Motor neuron (in vitro differentiated cells): ENCODE measurements around the gene RBMS3. TPM values are rescaled to one million over a fixed set of nuclear protein-coding genes. Genes with fewer than 3 reads are reported as not detected.
A peak's percentile ranks its signal among the peaks of the same experiment; 100 is the strongest.
"Not testable (repeated sequence)": the region's sequence is repeated elsewhere in the genome, so short reads cannot be mapped to it uniquely, and the experiment has no call there.

ENCODE experiments used
- ATAC-seq, 8 experiments: fragments of 200-7000 bp; cut with Tn5 transposase; replicated peaks in 6 of 8; 2 replicates each; pipeline ENCODE4 v1.8.0; 2021; ENCODE audit warnings: mild to moderate bottlenecking in 8 of 8, moderate library complexity in 8 of 8
- H3K27ac ChIP-seq, 2 donors: fragments of 250-450 bp; sonication (Bioruptor Pico); 2 replicates each; pipeline ENCODE4 v1.9.0; 2021; ENCODE audit warnings: antibody characterized with exemption in 2 of 2, mild to moderate bottlenecking in 2 of 2, moderate library complexity in 1 of 2
- H3K4me1 ChIP-seq, 2 donors: fragments of 250-450 bp; sonication (Bioruptor Pico); replicated peaks in 1 of 2; 2 replicates each; pipeline ENCODE4 v1.6.1; 2021; ENCODE audit warnings: antibody characterized with exemption in 2 of 2, mild to moderate bottlenecking in 2 of 2, moderate library complexity in 1 of 2
- H3K4me3 ChIP-seq, 5 donors: fragments of 250-450 bp; sonication (Bioruptor Pico); 2 replicates each; pipeline ENCODE4 v1.9.0; 2021; ENCODE audit warnings: antibody characterized with exemption in 5 of 5, mild to moderate bottlenecking in 5 of 5, moderate library complexity in 4 of 5
- WGBS, 10 experiments: fragments of 450-650 bp; shearing (Covaris generic); methylation state at CpG; one replicate each; pipeline ENCODE4 v1.0.0; 2022; 5-methylcytosine and 5-hydroxymethylcytosine counted together
- in situ Hi-C, 9 experiments: fragments of 400-800 bp; cut with MboI; loops; one replicate each; pipeline ENCODE4 v1.15.0; 2021; ENCODE audit warnings: low sequenced_read_pairs in 9 of 9, low pct_unique_long_range_greater_than_20kb in 2 of 9; ENCODE audit not compliant: unreplicated experiment in 9 of 9
- total RNA-seq, 8 experiments: library from RNA; unstranded; fragments of 300-600 nt; gene quantifications; 2 replicates each; pipeline versions ENCODE4 v1.2.3 to v1.2.4, GENCODE V29; 2022

Gene RBMS3
- total RNA-seq, 8 experiments from 2014 or later, result 11.0 to 63.7 (median 16.7) TPM

GRCh38 chr3:29644956-29645636 lies 364.2 kb downstream of the RBMS3 start:
- WGBS, 10 experiments, result 35 to 100% (median 68%) methylated on average over 1 to 3 of the region's 3 CpGs
- H3K27ac ChIP-seq, result no peak overlapping the region
- ATAC-seq, result peak in 2 of 8 experiments; percentile 19 to 43
- in situ Hi-C loops, result no loop called here
- H3K4me3 ChIP-seq, result no peak overlapping the region
- peaks cover 0 to 15% of the 10 kb centered on the region in 2 donors for H3K4me1 ChIP-seq

DNA sequence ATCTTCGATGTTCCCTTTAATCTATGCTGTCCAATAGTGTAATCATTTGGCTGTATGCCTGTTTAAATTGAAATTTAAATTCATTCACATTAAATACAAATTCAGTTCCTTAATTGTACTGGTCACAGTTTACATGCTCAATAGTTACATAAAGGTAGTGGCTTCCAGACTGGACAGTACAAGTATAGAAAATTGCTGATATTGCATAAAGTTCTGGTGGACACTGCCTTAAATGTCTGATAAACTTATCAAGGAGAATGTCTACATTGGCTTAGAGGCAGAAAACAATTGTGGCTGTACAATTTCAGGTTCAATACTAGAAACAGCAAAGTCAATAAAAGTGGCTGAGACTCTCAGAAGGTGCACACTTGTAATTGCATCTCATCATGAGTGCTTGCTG lies 365.2 kb downstream of the RBMS3 start:
- 57 to 100% (median 100%) methylated on average over 1 of the region's 1 CpG; no CpG with 5 or more reads in 3 of the 10 experiments for WGBS, 10 experiments
- in situ Hi-C loops, result no loop called here
- ATAC-seq, result no peak

DNA sequence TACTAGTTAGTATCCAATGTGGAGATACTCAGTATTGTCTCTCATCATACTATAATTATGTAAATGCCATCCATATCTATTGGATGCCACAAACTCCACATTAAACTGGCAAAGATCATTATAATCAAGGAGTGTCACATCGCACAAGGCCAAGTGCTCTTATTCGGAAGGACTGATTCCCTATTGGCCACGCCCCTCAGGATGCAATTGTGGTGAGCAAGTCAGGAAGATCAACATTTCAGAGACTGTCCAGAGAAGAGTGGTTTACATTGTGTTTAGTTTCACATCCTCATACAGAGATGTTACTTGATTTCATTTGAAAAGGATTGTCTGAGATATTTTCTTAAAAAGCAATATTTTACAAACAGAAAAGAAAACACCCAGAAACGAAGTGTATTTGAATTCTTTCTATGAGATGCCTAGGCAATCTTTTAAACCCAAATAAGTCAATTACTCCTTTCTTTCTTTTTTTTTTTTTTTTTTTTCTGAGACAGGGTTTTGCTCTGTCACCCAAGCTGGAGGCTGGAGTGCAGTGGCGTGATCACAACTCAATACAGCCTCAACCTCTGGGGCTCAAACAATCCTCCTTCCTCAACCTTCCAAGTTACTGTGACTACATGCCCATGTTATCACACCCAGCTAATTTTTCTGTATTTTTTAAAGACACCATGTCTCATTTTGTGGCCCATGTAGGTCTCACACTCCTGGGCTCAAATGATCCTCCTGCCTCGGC lies 369.1 kb downstream of the RBMS3 start:
- no peak for ATAC-seq

More for the DNA sequence above, 365.2 kb downstream of the RBMS3 start:
- Histone ChIP-seq H3K4me1 (peaks cover 0 to 14% of the 10 kb centered on the region in 2 donors), H3K27ac (no peak overlapping the region), H3K4me3 (no peak overlapping the region)

DNA sequence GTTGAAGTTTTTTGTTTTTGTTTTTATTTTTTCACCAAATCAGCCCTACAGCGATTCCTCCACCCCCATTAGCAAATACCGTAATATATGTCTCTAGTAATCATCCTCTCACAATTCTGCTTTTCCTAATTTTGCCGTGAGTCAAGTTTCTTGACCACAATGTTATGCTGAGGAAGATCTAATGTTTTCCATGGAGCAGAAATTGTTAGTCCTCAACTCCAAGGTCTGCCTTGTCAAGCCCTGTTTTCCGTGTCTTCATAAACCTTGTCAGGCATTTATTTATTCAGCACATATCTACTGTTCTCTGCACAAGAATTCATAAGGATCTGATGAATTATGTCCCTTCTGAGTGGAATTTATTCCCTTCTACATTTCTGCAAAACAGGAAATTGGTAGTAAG lies 372.8 kb downstream of the RBMS3 start:
- Histone ChIP-seq H3K4me3 (no peak overlapping the region), H3K27ac (no peak overlapping the region), H3K4me1 (peaks cover 11% of the 10 kb centered on the region in 2 donors)
- no peak for ATAC-seq
- in situ Hi-C loops, result no loop called here
- 0 to 97% (median 93%) methylated on average over 1 to 4 of the region's 4 CpGs for WGBS, 10 experiments

More for the DNA sequence above, 369.1 kb downstream of the RBMS3 start:
- peaks cover 3 to 4% of the 10 kb centered on the region in 2 donors for H3K4me1 ChIP-seq
- H3K4me3 ChIP-seq, result no peak overlapping the region
- WGBS, 10 experiments, result 63 to 98% (median 86%) methylated on average over 2 to 6 of the region's 6 CpGs
- in situ Hi-C loops, result no loop called here
- H3K27ac ChIP-seq, result no peak overlapping the region

DNA sequence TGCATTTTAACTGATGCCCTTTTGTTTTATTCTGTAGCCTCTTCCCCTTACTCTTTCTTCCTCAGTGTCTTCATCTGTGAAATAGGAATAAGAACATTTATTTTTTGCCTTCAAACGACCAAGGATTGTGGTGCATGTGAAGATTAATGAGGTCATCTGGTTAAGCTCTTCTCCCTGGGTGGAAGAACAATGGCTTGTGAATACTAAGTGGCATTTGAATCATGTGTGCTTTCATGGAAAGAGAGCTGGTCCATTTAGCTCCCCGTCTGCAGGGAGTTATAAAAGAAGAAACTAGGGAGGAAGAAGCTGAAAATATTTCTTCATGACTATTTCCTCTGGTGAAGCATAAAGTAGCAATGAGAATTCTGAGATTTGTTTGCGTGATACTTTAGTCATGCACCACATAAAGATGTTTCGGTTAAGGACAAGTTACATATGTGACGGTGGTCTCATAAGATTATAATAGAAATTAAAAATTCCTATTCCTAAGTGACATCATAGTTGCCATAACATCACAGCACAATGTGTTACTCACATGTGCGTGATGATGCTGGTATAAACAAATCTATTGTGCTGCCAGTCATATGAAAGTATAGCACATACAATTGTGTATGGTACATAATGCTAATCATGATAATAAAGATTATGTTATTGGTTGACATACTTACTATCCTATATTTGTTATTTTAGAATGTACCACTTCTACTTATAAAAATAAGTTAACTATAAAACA lies 374.3 kb downstream of the RBMS3 start:
- Histone ChIP-seq H3K27ac (peak overlapping the region in 1 of 2 donors; percentile 20), H3K4me3 (no peak overlapping the region), H3K4me1 (peaks cover 11% of the 10 kb centered on the region in 2 donors)
- ATAC-seq, result peak in 5 of 8 experiments; percentile 82 to 96 (median 85)
- in situ Hi-C loops, result no loop called here
- WGBS, 10 experiments, result 42 to 93% (median 64%) methylated on average over 2 to 6 of the region's 6 CpGs

GRCh38 chr3:29665688-29666087 lies 384.8 kb downstream of the RBMS3 start:
- Histone ChIP-seq H3K4me1 (no peaks in the 10 kb centered on the region), H3K4me3 (no peak overlapping the region), H3K27ac (no peak overlapping the region)
- in situ Hi-C loops, result no loop called here
- WGBS, 10 experiments, result 67 to 100% (median 91%) methylated on average over 1 to 3 of the region's 3 CpGs; no CpG with 5 or more reads in 2 of the 10 experiments
- ATAC-seq, result no peak

DNA sequence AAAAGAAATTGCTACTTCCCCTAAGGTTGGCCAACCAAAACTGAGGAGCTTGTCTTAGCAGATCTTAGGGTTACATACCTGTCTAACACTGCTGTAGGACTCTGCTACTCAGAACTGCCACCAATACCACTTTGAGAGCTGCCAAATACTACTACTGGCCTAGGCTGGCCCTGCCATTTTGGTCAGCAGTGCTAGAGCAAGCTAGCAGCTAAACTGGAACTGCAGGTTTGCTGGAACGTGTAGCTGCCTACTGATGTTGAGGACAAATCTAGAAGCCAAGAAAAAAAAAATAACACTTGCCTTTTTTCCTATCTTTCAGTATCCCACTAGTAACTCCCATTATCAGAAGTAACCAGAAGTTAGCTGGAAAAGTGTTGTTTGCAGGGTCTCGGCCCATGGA lies 387.4 kb downstream of the RBMS3 start:
- WGBS, 10 experiments, result 67 to 100% (median 90%) methylated on average over 1 to 2 of the region's 2 CpGs; no CpG with 5 or more reads in 1 of the 10 experiments
- ATAC-seq, result no peak
- no peak overlapping the region for H3K27ac ChIP-seq
- no peak overlapping the region for H3K4me3 ChIP-seq
- H3K4me1 ChIP-seq, result no peaks in the 10 kb centered on the region
- in situ Hi-C loops, result no loop called here

DNA sequence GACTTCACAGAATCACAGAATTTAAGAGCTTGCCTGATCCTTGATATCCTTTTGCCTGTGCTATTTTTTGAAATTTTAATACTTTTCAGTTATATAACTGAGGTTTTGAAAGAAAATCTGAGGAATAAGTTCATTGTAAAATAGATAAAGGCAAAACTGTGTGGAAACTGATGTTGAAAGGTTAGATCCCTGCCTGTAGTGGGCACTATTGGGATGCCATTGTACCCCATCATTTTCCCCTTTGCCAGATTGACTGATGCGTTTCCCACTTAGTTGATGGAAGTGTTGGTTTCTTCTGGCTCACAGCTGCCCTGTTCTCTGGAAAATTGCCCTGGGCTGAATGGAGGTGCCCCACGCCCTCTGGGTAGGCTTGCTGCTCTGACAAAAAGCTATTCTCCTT lies 387.9 kb downstream of the RBMS3 start:
- Histone ChIP-seq H3K4me1 (no peaks in the 10 kb centered on the region), H3K27ac (no peak overlapping the region), H3K4me3 (no peak overlapping the region)
- ATAC-seq, result no peak
- in situ Hi-C loops, result no loop called here
- 63 to 100% (median 92%) methylated on average over 1 to 2 of the region's 2 CpGs; no CpG with 5 or more reads in 3 of the 10 experiments for WGBS, 10 experiments

- WGBS, 10 experiments, result 89 to 93% (median 90%) methylated on average over 2 to 3 of the region's 7 CpGs; no CpG with 5 or more reads in 7 of the 10 experiments
- ATAC-seq, H3K27ac ChIP-seq, H3K4me3 ChIP-seq, H3K4me1 ChIP-seq, in situ Hi-C loops: not testable (repeated sequence)
These were observed 389.6 kb downstream of the RBMS3 start for GRCh38 chr3:29670476-29670875.

- ATAC-seq, result no peak
- Histone ChIP-seq H3K4me3 (no peak overlapping the region), H3K27ac (no peak overlapping the region), H3K4me1 (peaks cover 7 to 18% of the 10 kb centered on the region in 2 donors)
- in situ Hi-C loops, result no loop called here
- WGBS, 10 experiments, result 17 to 100% (median 100%) methylated on average over 1 of the region's 1 CpG; no CpG with 5 or more reads in 1 of the 10 experiments
These were observed 396.6 kb downstream of the RBMS3 start for GRCh38 chr3:29677421-29677820.

DNA sequence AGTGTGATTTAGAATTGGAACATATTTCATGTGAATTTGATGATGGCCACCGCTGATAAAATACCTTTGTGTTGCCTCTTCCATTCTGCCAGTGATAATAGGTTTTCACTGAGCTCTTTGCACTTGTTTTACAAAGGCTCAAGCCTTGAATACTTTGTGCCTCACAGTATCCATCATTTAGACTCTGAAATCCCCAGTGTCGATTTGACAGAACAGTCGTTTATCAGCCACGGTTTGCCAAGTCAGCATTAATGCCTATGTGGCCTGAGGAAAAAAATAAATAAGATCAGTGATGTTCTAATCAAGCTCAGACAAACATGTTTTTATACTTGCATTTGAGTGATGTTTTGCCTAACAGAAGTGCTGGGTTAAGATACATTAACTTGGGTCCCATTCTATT lies 399.1 kb downstream of the RBMS3 start:
- WGBS, 10 experiments, result 0 to 100% (median 3%) methylated on average over 1 to 4 of the region's 4 CpGs; no CpG with 5 or more reads in 1 of the 10 experiments
- H3K27ac ChIP-seq, result no peak overlapping the region
- in situ Hi-C loops, result no loop called here
- peaks cover 18 to 27% of the 10 kb centered on the region in 2 donors for H3K4me1 ChIP-seq
- no peak overlapping the region for H3K4me3 ChIP-seq
- peak in 5 of 8 experiments; percentile 63 to 90 (median 82) for ATAC-seq

DNA sequence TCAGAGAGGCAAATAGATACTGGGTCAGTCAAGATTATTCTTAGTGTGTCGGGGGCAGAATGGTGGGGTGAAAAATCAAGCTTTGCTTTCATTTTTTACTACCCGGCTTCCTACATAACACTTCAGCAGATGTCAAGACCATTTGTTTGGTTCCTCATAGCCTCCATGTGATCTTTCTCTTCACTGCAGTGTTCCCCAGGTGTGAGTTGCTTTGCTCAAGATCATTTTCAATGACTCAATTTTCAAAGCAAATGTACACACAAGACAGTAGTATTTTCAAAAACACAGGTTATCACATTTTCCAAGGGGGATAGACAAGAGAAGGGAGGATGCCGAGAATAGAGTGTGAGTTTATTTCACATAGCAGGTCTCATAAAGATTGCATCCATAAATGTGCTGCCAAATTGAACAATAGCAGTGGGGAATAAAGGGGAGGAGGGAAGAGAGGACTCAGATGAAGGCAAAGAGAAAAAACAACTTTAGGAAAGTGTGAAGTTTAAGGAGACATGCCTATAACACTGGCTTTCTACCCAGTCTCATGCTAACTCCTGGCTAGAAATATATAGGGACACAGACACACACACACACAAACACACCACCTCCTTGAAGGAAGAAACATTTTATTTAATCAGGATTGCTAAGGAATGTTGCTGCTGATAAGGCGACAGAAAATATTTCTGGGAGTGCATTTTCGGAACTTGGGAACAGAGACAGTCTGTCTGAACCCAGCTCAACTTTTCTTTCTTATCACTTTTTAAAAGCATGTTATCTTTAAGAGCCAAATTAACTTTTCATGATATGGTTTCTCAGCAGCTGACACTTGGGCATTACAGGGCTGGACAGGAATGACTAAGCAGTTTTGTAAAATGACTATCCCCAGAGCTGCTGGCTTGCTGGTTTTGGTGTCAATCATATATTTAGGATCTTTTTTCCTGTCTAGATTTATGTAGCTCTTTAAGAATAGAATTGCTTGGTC lies 402.4 kb downstream of the RBMS3 start:
- 30 to 94% (median 89%) methylated on average over 2 to 5 of the region's 5 CpGs; no CpG with 5 or more reads in 1 of the 10 experiments for WGBS, 10 experiments
- H3K4me3 ChIP-seq, result no peak overlapping the region
- no peak overlapping the region for H3K27ac ChIP-seq
- peaks cover 18 to 27% of the 10 kb centered on the region in 2 donors for H3K4me1 ChIP-seq
- peak in 2 of 8 experiments; percentile 85 for ATAC-seq
- in situ Hi-C loops, result no loop called here
